ENCODE results near the gene SAXO1. TPM values are rescaled to one million over a fixed set of nuclear protein-coding genes. Genes with fewer than 3 reads are reported as not detected.
"Not testable (repeated sequence)": the region's sequence is repeated elsewhere in the genome, so short reads cannot be mapped to it uniquely, and the experiment has no call there.

Gene SAXO1
- total RNA-seq, 1 experiment from 2014 or later = not detected

DNA sequence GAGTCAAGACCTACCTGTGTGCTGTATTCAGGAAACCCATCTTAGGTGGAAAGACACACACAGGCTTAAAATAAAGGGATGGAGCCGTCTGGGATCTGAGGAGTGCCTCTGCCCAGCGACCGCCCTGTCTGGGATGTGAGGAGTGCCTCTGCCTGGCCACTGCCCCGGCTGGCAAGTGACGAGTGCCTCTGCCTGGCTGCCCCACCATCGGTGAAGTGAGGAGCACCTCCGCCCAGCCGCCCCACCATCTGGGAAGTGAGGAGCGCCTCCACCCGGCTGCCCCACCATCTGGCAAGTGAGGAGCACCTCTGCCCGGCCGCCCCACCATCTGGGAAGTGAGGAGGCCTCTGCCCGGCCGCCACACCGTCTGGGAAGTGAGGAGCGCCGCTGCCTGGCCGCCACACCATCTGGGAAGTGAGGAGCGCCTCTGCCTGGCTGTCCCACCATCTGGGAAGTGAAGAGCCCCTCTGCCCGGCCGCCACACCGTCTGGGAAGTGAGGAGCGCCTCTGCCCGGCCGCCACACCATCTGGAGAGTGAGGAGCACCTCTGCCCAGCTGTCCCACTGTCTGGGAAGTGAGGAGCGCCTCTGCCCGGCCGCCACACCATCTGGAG is 33.7 kb downstream of the SAXO1 start:
- H3K27me3 Mint-ChIP-seq (ENCODE audit: unreplicated experiment) = peaks cover 45% of the 10 kb centered on the region
- CTCF ChIA-PET = no interaction called here
- BruUV-seq (replicated peaks) = no TSS peak
- H3K4me3 Mint-ChIP-seq (ENCODE audit: low read depth, unreplicated experiment) = no peak overlapping the region
- intact Hi-C loops (cut with micrococcal nuclease; ENCODE audit: unreplicated experiment) = no loop called here
- H3K4me1 Mint-ChIP-seq (ENCODE audit: low read depth, unreplicated experiment) = no peaks in the 10 kb centered on the region
- H3K9me3 Mint-ChIP-seq (ENCODE audit: low read depth, unreplicated experiment) = no peaks in the 10 kb centered on the region
- no peak for TF ChIP-seq CTCF (IDR thresholded peaks at IDR 0.05; ENCODE audit: unreplicated experiment)
- no peak for DNase-seq
- no peak overlapping the region for H3K27ac Mint-ChIP-seq (ENCODE audit: unreplicated experiment)
- no peaks in the 10 kb centered on the region for H3K36me3 Mint-ChIP-seq (ENCODE audit: insufficient read depth, unreplicated experiment)

GRCh38 chr9:18997151-18997550 is 35.9 kb downstream of the SAXO1 start:
- Mint-ChIP-seq H3K27me3 (ENCODE audit: unreplicated experiment) (peaks cover 40% of the 10 kb centered on the region), H3K36me3 (ENCODE audit: insufficient read depth, unreplicated experiment) (no peaks in the 10 kb centered on the region), H3K9me3 (ENCODE audit: low read depth, unreplicated experiment) (no peaks in the 10 kb centered on the region), H3K27ac (ENCODE audit: unreplicated experiment) (no peak overlapping the region), H3K4me3 (ENCODE audit: low read depth, unreplicated experiment) (no peak overlapping the region), H3K4me1 (ENCODE audit: low read depth, unreplicated experiment) (no peaks in the 10 kb centered on the region)
- no TSS peak for BruUV-seq (replicated peaks)
- CTCF ChIA-PET = interaction anchor here (0.6 kb wide), 1 partner anchor 1917 kb away, joined by 3 read pairs; no protein-coding TSS in a partner anchor
- TF ChIP-seq CTCF (IDR thresholded peaks at IDR 0.05; ENCODE audit: unreplicated experiment) = no peak
- intact Hi-C loops (cut with micrococcal nuclease; ENCODE audit: unreplicated experiment) = no loop called here
- no peak for DNase-seq

GRCh38 chr9:18996211-18996610 is 36.8 kb downstream of the SAXO1 start:
- Mint-ChIP-seq H3K27ac (ENCODE audit: unreplicated experiment) (no peak overlapping the region), H3K9me3 (ENCODE audit: low read depth, unreplicated experiment) (no peaks in the 10 kb centered on the region), H3K4me1 (ENCODE audit: low read depth, unreplicated experiment) (no peaks in the 10 kb centered on the region), H3K27me3 (ENCODE audit: unreplicated experiment) (peaks cover 36% of the 10 kb centered on the region), H3K36me3 (ENCODE audit: insufficient read depth, unreplicated experiment) (no peaks in the 10 kb centered on the region), H3K4me3 (ENCODE audit: low read depth, unreplicated experiment) (no peak overlapping the region)
- intact Hi-C loops (cut with micrococcal nuclease; ENCODE audit: unreplicated experiment) = no loop called here
- DNase-seq = no peak
- CTCF ChIA-PET = no interaction called here
- no TSS peak for BruUV-seq (replicated peaks)
- no peak for TF ChIP-seq CTCF (IDR thresholded peaks at IDR 0.05; ENCODE audit: unreplicated experiment)

- Mint-ChIP-seq H3K4me3 (ENCODE audit: low read depth, unreplicated experiment) (no peak overlapping the region), H3K4me1 (ENCODE audit: low read depth, unreplicated experiment) (no peaks in the 10 kb centered on the region), H3K36me3 (ENCODE audit: insufficient read depth, unreplicated experiment) (no peaks in the 10 kb centered on the region), H3K27ac (ENCODE audit: unreplicated experiment) (no peak overlapping the region), H3K27me3 (ENCODE audit: unreplicated experiment) (peaks cover 30% of the 10 kb centered on the region), H3K9me3 (ENCODE audit: low read depth, unreplicated experiment) (no peaks in the 10 kb centered on the region)
- TF ChIP-seq CTCF (IDR thresholded peaks at IDR 0.05; ENCODE audit: unreplicated experiment) = no peak
- intact Hi-C loops (cut with micrococcal nuclease; ENCODE audit: unreplicated experiment) = no loop called here
- BruUV-seq (replicated peaks) = no TSS peak
- DNase-seq = no peak
- CTCF ChIA-PET = no interaction called here
These were observed 38.6 kb downstream of the SAXO1 start for GRCh38 chr9:18994263-18994916.

DNA sequence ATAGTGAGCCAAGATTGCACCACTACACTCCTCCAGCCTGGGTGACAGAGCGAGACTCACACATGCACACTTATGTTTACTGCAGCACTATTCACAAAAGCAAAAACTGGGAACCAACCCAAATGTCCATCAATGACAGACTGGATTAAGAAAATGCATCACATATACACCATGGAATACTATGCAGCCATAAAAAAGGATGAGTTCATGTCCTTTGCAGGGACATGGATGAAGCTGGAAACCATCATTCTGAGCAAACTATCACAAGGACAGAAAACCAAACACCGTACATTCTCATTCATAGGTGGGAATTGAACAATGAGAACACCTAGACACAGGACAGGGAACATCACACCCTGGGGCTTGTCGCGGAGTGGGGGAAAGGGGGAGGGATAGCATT is 41.8 kb downstream of the SAXO1 start:
- CTCF ChIA-PET; DNase-seq; intact Hi-C loops (cut with micrococcal nuclease; ENCODE audit: unreplicated experiment); H3K27ac Mint-ChIP-seq (ENCODE audit: unreplicated experiment); H3K4me1 Mint-ChIP-seq (ENCODE audit: low read depth, unreplicated experiment); H3K36me3 Mint-ChIP-seq (ENCODE audit: insufficient read depth, unreplicated experiment); H3K9me3 Mint-ChIP-seq (ENCODE audit: low read depth, unreplicated experiment); H3K4me3 Mint-ChIP-seq (ENCODE audit: low read depth, unreplicated experiment); BruUV-seq (replicated peaks): not testable (repeated sequence)
- peaks cover 14% of the 10 kb centered on the region for H3K27me3 Mint-ChIP-seq (ENCODE audit: unreplicated experiment)

Measured in Calu3 (cell line).